Gastrocnemius medialis (tissue), 4 donors: Measurements from ENCODE around the gene CEP350. TPM values are rescaled to one million over a fixed set of nuclear protein-coding genes. Genes with fewer than 3 reads are reported as not detected.

Source experiments
- ATAC-seq, 2 donors: fragments of 150-250 bp; one replicate each; pipeline ENCODE4 v1.9.1; 2016
- DNase-seq, 2 donors: peaks; one replicate each; pipeline ENCODE4 v3.0.0-alpha.2; 2019
- H3K27ac ChIP-seq, 4 donors: fragments of 200-600 bp; sonication (generic); 1 replicate in 1 of 4; 2 replicates in 3 of 4; pipeline ENCODE4 v1.5.1; 2016 to 2018; ENCODE audit warnings: mild to moderate bottlenecking in 2 of 4, moderate library complexity in 1 of 4
- H3K27me3 ChIP-seq, 3 donors: fragments of 200-600 bp; sonication (generic) in 2 of 3; 1 replicate in 1 of 3; 2 replicates in 2 of 3; pipeline versions ENCODE4 v1.5.1 to v1.6.0; 2016 to 2019; ENCODE audit warnings: mild to moderate bottlenecking in 1 of 3, moderate library complexity in 1 of 3
- H3K36me3 ChIP-seq, 2 donors: fragments of 200-600 bp; sonication (generic) in 1 of 2; one replicate each; pipeline ENCODE4 v1.5.1; 2017 to 2018
- H3K4me1 ChIP-seq, 2 donors: fragments of 200-600 bp; sonication (generic) in 1 of 2; one replicate each; pipeline ENCODE4 v1.5.1; 2016 to 2017; ENCODE audit warnings: mild to moderate bottlenecking in 2 of 2
- H3K4me3 ChIP-seq, 4 donors: fragments of 200-600 bp; sonication (generic) in 3 of 4; 1 replicate in 1 of 4; 2 replicates in 3 of 4; pipeline ENCODE4 v1.5.1; 2016 to 2019; ENCODE audit warnings: mild to moderate bottlenecking in 2 of 4
- H3K9me3 ChIP-seq, 3 donors: fragments of 200-600 bp; sonication (generic) in 2 of 3; 1 replicate in 1 of 3; 2 replicates in 2 of 3; pipeline ENCODE4 v1.5.1; 2016 to 2019
- POLR2A ChIP-seq, 2 donors: fragments of 450-650 bp; IDR thresholded peaks; one replicate each; pipeline ENCODE4 v1.6.1; 2017; ENCODE audit warnings: antibody characterized with exemption in 2 of 2, mild to moderate bottlenecking in 2 of 2, moderate library complexity in 2 of 2
- in situ Hi-C, 4 donors: fragments of 200-750 bp; cut with MboI; loops; one replicate each; pipeline versions ENCODE4 v1.15.0 to v1.8.0; 2017; ENCODE audit warnings: low sequenced_read_pairs in 4 of 4
- intact Hi-C: fragments of 100-400 bp; cut with DNase I; formaldehyde crosslinking; loops from one replicate; pipeline ENCODE4 v1.15.1; 2023; ENCODE audit warnings: low total_unique reads
- total RNA-seq, 4 donors: library from RNA; depleted of rRNA; stranded (reverse); fragments of >200 nt; gene quantifications; one replicate each; pipeline versions ENCODE4 v1.1.0 to v1.2.3, GENCODE V29; 2016
- TF ChIP-seq, protein P1 (sequence below), 5 experiments: fragments of 450-650 bp in 3 of 5; fragments of 200-600 bp in 2 of 5; sonication (generic) in 2 of 5; IDR thresholded peaks in 4 of 5; conservative IDR thresholded peaks in 1 of 5; 1 replicate in 4 of 5; 2 replicates in 1 of 5; pipeline ENCODE4 v1.5.1; 2016 to 2019; ENCODE audit warnings: antibody characterized with exemption in 5 of 5, mild to moderate bottlenecking in 3 of 5, moderate library complexity in 3 of 5

Gene CEP350, protein sequence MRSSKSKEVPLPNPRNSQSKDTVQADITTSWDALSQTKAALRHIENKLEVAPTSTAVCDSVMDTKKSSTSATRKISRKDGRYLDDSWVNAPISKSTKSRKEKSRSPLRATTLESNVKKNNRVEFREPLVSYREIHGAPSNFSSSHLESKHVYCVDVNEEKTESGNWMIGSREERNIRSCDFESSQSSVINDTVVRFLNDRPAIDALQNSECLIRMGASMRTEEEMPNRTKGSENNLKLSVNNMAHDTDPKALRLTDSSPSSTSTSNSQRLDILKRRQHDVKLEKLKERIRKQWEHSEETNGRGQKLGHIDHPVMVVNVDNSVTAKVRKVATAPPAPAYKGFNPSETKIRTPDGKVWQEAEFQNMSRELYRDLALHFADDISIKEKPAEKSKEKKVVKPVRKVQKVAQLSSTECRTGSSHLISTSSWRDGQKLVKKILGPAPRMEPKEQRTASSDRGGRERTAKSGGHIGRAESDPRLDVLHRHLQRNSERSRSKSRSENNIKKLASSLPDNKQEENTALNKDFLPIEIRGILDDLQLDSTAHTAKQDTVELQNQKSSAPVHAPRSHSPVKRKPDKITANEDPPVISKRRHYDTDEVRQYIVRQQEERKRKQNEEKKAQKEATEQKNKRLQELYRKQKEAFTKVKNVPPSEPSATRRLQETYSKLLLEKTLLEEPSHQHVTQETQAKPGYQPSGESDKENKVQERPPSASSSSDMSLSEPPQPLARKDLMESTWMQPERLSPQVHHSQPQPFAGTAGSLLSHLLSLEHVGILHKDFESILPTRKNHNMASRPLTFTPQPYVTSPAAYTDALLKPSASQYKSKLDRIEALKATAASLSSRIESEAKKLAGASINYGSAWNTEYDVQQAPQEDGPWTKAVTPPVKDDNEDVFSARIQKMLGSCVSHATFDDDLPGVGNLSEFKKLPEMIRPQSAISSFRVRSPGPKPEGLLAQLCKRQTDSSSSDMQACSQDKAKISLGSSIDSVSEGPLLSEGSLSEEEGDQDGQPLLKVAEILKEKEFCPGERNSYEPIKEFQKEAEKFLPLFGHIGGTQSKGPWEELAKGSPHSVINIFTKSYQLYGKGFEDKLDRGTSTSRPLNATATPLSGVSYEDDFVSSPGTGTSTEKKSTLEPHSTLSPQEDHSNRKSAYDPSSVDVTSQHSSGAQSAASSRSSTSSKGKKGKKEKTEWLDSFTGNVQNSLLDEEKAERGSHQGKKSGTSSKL (N-terminal part only)
- 100 to 1,000 TPM in 3 of 4 donors, 10 to 100 TPM in 1; 83.7 to 197 (median 157) TPM for total RNA-seq

DNA sequence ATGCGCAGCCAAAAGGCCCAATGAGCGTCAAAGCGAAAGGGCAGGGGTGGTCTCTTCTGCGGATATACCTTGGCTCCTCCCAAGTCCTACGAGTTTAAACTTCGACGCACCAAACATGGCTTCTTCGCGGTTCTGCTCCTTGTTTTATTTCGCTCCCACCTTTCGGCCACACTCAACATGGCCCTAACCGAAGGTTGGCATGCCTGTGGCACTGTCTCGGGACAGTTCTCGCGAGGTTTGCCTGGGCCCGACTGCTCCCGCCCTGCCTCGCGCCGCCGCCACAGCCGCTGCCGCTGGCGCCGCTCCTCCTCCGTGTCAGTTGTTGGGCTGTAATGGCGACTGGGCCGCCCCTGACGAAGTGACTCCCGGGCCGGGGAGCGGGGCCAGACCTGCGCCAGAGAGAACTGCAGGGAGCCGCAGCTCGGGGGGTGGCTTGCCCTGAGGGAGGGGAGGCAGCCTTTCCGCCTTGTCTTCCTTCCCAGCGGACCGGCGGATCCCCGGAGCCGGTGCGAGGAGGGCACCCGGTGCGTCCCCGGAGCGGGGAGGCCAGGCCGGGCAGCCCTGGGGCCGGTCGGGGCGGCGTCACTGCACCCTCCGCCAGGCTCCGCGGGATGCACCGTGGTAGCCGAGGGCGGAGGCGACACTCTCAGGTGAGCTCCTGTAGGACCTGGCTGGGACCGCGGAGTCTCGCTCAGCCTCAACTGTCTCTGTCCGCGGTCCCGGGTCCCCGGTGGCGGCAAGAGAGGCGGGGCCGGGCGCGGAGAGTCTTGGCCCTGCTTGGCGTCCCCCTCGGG is at the start of gene CEP350:
Gene CEP350, plus strand, starts transcription at position 318 of the 794 bp plus-strand sequence. CDS start 31,372 bp downstream, outside the sequence.
- TF ChIP-seq, protein P1, sequence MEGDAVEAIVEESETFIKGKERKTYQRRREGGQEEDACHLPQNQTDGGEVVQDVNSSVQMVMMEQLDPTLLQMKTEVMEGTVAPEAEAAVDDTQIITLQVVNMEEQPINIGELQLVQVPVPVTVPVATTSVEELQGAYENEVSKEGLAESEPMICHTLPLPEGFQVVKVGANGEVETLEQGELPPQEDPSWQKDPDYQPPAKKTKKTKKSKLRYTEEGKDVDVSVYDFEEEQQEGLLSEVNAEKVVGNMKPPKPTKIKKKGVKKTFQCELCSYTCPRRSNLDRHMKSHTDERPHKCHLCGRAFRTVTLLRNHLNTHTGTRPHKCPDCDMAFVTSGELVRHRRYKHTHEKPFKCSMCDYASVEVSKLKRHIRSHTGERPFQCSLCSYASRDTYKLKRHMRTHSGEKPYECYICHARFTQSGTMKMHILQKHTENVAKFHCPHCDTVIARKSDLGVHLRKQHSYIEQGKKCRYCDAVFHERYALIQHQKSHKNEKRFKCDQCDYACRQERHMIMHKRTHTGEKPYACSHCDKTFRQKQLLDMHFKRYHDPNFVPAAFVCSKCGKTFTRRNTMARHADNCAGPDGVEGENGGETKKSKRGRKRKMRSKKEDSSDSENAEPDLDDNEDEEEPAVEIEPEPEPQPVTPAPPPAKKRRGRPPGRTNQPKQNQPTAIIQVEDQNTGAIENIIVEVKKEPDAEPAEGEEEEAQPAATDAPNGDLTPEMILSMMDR (IDR thresholded peaks at IDR 0.05 in 4 of 5, conservative IDR thresholded peaks at IDR 0.05 in 1 of 5), result peak in 2 of 5 experiments; percentile 13 to 19
- TF ChIP-seq POLR2A (IDR thresholded peaks at IDR 0.05), result peak; percentile 87 to 92
- in situ Hi-C loops, result loop anchor here in 1 of 4 donors (10.0 kb wide), 1 partner anchor 80 kb away; the partner anchor contains the start of gene TOR1AIP2
- peak; percentile 97 to 98 for DNase-seq
- Histone ChIP-seq H3K27ac (peak within 1 kb of the TSS; percentile 93 to 98 (median 97)), H3K9me3 (no peaks in the 10 kb centered on the region), H3K27me3 (no peaks in the 10 kb centered on the region), H3K4me1 (peaks cover 17 to 38% of the 10 kb centered on the region in 2 donors), H3K4me3 (peak within 1 kb of the TSS; percentile 75 to 97 (median 92)), H3K36me3 (no peaks in the 10 kb centered on the region)
- peak; percentile 93 to 94 for ATAC-seq
- intact Hi-C loops, result loop anchor here (1.0 to 5.0 kb wide), 3 partner anchors 14 to 213 kb away; partner anchors contain the start of gene TOR1AIP1

DNA sequence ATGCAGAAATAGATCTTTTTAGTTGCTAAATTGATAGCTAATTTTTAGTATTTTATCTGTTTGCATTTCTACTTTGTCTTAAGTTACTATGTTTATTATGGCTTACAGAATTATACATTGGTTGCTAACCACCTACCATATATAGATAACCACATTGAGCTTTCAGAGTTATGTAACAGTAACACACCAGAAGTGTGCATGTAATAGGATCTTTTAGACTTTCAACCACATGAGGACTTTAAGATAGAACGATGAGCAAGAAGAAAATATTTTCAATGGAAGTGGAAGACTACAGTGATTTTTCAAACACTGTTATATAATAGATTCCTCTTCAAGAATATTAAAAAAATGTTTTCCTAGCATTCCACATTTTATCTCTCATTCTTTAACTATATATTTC is 43.7 kb upstream of the CEP350 start:
- Histone ChIP-seq H3K27ac (peak overlapping the region in 3 of 4 donors; percentile 40 to 64 (median 42)), H3K36me3 (peaks cover 0 to 71% of the 10 kb centered on the region in 2 donors), H3K4me3 (no peak overlapping the region), H3K4me1 (peaks cover 0 to 9% of the 10 kb centered on the region in 2 donors), H3K27me3 (no peaks in the 10 kb centered on the region), H3K9me3 (no peaks in the 10 kb centered on the region)
- DNase-seq (no peak), ATAC-seq (peak; percentile 52 to 65)
- in situ Hi-C loops (loop anchor here in 3 of 4 donors (25.0 kb wide), 3 partner anchors 101 to 176 kb away; no protein-coding TSS in a partner anchor), intact Hi-C loops (no loop called here)
- TF ChIP-seq, protein P1 (IDR thresholded peaks at IDR 0.05 in 4 of 5, conservative IDR thresholded peaks at IDR 0.05 in 1 of 5), result no peak
- no peak for TF ChIP-seq POLR2A (IDR thresholded peaks at IDR 0.05)

DNA sequence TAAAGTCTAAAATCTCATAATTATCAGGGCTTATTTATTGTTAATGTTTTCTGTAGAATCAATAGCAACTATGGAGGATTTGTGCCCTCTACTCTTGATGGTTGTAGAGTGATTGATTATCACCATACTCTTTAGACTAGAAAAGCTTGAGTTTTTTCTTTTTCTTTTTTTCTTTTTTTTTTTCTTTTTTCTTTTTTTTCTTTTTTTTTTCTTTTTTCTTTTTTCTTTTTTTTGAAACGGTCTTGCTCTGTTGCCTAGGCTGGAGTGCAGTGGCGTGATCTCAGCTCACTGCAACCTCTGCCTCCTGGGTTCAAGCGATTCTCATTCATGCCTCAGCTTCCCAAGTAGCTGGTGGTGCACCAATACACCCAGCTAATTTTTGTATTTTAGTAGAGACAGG is 42.8 kb upstream of the CEP350 start:
- ATAC-seq, result no peak
- intact Hi-C loops, result no loop called here
- peak overlapping the region in 2 of 4 donors; percentile 40 to 64 for H3K27ac ChIP-seq

More for the DNA sequence above, 42.8 kb upstream of the CEP350 start:
- Histone ChIP-seq H3K36me3 (peaks cover 0 to 76% of the 10 kb centered on the region in 2 donors), H3K9me3 (no peaks in the 10 kb centered on the region), H3K4me3 (no peak overlapping the region), H3K4me1 (peaks cover 0 to 9% of the 10 kb centered on the region in 2 donors), H3K27me3 (no peaks in the 10 kb centered on the region)
- DNase-seq, result no peak
- in situ Hi-C loops, result loop anchor here in 3 of 4 donors (25.0 kb wide), 3 partner anchors 100 to 175 kb away; no protein-coding TSS in a partner anchor
- TF ChIP-seq POLR2A (IDR thresholded peaks at IDR 0.05), result no peak
- TF ChIP-seq, protein P1 (IDR thresholded peaks at IDR 0.05 in 4 of 5, conservative IDR thresholded peaks at IDR 0.05 in 1 of 5), result no peak
